ENCODE measurements around the gene FAM83F.

DNA sequence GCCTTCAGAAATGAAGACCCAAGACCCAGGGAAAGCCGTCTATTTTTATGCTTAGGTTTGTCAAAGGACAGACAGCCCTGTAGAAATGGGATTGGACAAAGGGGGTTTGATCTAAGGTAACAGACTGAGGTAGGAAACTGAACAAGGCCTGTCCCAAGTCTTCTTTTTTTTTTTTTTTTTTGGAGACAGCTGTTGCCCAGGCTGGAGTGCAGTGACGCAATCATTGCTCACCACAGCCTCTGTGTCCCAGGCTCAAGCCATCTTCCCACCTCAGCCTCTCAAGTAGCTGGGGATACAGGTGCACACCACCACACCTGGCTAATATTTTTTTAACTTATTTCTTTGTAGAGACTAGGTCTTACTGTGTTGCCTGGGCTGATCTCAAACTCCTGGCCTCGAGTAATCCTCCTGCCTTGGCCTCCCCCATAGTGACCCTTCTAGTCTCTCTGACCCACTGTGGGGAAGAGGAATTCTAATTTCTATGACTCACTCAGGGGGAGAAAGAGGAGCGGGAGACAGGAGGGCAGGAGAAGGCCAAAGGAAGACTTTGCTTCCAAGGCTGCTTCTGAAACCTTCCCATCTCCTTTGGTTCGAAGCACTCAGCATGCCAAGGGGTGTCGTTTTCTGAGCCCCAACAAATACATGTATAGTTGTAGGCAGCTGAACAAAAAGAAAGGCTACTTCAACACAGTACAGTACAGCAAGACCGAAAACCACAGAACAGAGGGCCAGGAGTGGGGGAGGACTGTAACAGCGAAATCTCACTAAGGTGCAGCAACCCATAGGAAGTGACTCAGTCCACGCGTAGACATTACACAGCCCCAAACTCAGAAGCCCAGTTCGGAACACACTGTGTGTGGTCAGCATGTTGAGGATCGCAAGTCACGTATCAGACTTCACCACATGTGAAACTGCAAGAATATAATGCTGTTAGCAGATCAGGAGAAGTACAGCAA, 33.7 kb upstream of the FAM83F start:
- TF ChIP-seq EZH2 (IDR thresholded peaks at IDR 0.05; ENCODE audit: low read length, missing control alignments) (no peak), CTCF (conservative IDR thresholded peaks at IDR 0.05 in 1 of 2, IDR thresholded peaks at IDR 0.05 in 1 of 2; ENCODE audit: low read depth in 1 of 2, low read length in 2 of 2) (no peak)
